Ishikawa (cell line): Measurements from ENCODE around the gene DCC.

ENCODE experiments used
- CEBPB ChIP-seq: IDR thresholded peaks from 2 replicates; pipeline ENCODE4 v1.6.1; 2012
- CREB1 ChIP-seq: IDR thresholded peaks from 2 replicates; pipeline ENCODE4 v1.6.1; 2012; ENCODE audit warnings: low read depth
- EGR1 ChIP-seq: IDR thresholded peaks from 2 replicates; pipeline ENCODE4 v1.6.1; 2012
- EP300 ChIP-seq: IDR thresholded peaks from 2 replicates; pipeline ENCODE4 v1.6.1; 2012; ENCODE audit warnings: borderline replicate concordance
- FOXM1 ChIP-seq: IDR thresholded peaks from 2 replicates; pipeline ENCODE4 v1.6.1; 2012; ENCODE audit warnings: low read depth, borderline replicate concordance
- NFIC ChIP-seq: IDR thresholded peaks from 2 replicates; pipeline ENCODE4 v1.6.1; 2012
- RAD21 ChIP-seq: IDR thresholded peaks from 2 replicates; pipeline ENCODE4 v1.6.1; 2012; ENCODE audit warnings: low read depth
- TAF1 ChIP-seq: IDR thresholded peaks from 2 replicates; pipeline ENCODE4 v1.6.1; 2012; ENCODE audit warnings: low read depth, mild to moderate bottlenecking
- TEAD4 ChIP-seq: IDR thresholded peaks from 2 replicates; pipeline ENCODE4 v1.6.1; 2012
- YY1 ChIP-seq: IDR thresholded peaks from 2 replicates; pipeline ENCODE4 v1.6.1; 2012; ENCODE audit warnings: low read depth
- ZBTB7A ChIP-seq: IDR thresholded peaks from 2 replicates; pipeline ENCODE4 v1.6.1; 2012; ENCODE audit warnings: low read depth
- TF ChIP-seq, protein P1 (sequence below): IDR thresholded peaks from 2 replicates; pipeline ENCODE4 v1.6.1; 2012
- TF ChIP-seq, protein P2 (sequence below): IDR thresholded peaks from 2 replicates; pipeline ENCODE4 v1.6.1; 2012
- TF ChIP-seq, protein P3 (sequence below): IDR thresholded peaks from 2 replicates; pipeline ENCODE4 v1.6.1; 2012; ENCODE audit warnings: low read depth, mild to moderate bottlenecking

The DCC gene

DNA sequence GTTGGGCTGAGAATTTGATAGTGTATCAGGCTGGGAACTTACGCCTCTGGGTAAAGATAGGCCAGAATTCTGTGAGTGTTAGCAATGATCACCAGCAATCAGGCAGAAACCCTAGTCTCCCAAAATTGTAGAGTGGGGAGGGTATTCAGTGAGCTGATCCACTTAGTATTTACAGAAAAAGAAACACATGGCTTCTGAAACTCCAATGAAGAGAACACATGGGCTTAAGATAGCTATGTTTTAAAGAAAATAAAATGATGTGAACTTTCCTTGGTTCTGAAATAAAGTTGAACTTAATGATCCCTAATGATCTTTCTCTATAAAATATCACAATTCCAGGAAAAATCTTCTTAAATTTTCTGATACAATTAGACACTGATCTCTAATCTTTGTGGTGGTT lies 472.8 kb downstream of the DCC start:
- no peak for TF ChIP-seq ZBTB7A
- TF ChIP-seq, protein P1, sequence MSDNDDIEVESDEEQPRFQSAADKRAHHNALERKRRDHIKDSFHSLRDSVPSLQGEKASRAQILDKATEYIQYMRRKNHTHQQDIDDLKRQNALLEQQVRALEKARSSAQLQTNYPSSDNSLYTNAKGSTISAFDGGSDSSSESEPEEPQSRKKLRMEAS: no peak
- TF ChIP-seq, protein P2, sequence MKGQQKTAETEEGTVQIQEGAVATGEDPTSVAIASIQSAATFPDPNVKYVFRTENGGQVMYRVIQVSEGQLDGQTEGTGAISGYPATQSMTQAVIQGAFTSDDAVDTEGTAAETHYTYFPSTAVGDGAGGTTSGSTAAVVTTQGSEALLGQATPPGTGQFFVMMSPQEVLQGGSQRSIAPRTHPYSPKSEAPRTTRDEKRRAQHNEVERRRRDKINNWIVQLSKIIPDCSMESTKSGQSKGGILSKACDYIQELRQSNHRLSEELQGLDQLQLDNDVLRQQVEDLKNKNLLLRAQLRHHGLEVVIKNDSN: no peak
- TF ChIP-seq TEAD4: no peak
- TF ChIP-seq NFIC: no peak
- TF ChIP-seq RAD21: no peak
- TF ChIP-seq EGR1: no peak
- no peak for TF ChIP-seq EP300
- TF ChIP-seq CEBPB: no peak
- TF ChIP-seq TAF1: no peak
- TF ChIP-seq, protein P3, sequence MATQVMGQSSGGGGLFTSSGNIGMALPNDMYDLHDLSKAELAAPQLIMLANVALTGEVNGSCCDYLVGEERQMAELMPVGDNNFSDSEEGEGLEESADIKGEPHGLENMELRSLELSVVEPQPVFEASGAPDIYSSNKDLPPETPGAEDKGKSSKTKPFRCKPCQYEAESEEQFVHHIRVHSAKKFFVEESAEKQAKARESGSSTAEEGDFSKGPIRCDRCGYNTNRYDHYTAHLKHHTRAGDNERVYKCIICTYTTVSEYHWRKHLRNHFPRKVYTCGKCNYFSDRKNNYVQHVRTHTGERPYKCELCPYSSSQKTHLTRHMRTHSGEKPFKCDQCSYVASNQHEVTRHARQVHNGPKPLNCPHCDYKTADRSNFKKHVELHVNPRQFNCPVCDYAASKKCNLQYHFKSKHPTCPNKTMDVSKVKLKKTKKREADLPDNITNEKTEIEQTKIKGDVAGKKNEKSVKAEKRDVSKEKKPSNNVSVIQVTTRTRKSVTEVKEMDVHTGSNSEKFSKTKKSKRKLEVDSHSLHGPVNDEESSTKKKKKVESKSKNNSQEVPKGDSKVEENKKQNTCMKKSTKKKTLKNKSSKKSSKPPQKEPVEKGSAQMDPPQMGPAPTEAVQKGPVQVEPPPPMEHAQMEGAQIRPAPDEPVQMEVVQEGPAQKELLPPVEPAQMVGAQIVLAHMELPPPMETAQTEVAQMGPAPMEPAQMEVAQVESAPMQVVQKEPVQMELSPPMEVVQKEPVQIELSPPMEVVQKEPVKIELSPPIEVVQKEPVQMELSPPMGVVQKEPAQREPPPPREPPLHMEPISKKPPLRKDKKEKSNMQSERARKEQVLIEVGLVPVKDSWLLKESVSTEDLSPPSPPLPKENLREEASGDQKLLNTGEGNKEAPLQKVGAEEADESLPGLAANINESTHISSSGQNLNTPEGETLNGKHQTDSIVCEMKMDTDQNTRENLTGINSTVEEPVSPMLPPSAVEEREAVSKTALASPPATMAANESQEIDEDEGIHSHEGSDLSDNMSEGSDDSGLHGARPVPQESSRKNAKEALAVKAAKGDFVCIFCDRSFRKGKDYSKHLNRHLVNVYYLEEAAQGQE: no peak

DNA sequence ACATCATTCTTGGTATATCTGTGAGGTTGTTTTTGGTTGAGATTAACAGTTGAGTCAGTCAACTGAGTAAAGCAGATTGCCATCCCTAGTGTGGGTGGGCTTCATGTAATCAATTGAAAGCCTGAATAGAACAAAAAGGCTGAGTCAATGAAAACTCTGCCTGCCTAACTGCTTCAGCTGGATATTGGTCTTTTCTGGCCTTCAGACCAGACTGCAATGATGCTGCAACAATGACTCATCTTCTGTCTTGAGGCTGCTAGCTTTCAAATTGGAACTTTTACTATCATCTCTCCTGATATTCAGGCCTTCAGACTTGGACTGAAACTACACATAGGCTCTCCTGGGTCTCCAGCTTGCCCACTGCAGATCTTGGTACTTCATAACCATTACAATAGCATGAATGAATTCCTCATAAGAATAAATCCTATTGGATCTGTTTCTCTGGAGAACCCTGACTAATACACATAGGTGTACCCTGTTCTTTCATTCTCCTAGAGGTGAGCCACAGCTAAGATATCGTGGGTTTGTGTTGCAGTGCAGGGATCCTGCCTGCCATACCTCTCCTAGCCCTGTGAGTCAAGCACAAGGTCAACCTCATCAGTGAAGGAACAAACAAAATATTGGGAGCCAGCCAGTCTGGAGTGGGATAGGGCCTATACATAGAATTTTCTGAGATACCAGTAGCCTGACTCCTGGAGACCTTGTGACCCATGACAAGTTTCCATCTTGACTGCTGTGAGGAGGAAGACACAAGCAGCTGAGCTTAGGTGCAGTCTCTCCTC lies 473.8 kb downstream of the DCC start:
- TF ChIP-seq CEBPB: no peak
- no peak for TF ChIP-seq ZBTB7A
- TF ChIP-seq, protein P2: no peak
- no peak for TF ChIP-seq YY1

DNA sequence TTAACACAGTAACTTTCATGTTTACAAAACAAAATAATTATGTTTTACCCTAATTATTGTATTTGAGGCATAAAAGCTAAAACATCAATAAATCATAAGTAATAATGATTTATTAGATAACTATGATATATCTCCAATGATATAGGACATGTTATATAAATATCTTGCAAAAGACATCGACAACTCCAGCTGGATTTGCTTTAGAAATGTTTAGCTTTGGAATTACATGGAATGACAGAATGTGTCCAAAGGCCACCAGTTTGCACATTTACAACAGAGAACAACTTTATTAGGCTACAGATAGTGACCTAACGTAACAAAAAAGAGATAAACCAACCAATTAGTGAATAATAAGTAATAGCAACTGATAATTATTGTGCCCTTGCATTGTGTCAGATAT lies 475.7 kb downstream of the DCC start:
- TF ChIP-seq, protein P2: no peak
- no peak for TF ChIP-seq NFIC
- no peak for TF ChIP-seq CEBPB
- TF ChIP-seq TEAD4: no peak
- no peak for TF ChIP-seq EP300
- TF ChIP-seq, protein P3: no peak
- TF ChIP-seq EGR1: no peak
- no peak for TF ChIP-seq ZBTB7A
- no peak for TF ChIP-seq RAD21
- no peak for TF ChIP-seq YY1
- TF ChIP-seq, protein P1: no peak
- TF ChIP-seq CREB1: no peak

DNA sequence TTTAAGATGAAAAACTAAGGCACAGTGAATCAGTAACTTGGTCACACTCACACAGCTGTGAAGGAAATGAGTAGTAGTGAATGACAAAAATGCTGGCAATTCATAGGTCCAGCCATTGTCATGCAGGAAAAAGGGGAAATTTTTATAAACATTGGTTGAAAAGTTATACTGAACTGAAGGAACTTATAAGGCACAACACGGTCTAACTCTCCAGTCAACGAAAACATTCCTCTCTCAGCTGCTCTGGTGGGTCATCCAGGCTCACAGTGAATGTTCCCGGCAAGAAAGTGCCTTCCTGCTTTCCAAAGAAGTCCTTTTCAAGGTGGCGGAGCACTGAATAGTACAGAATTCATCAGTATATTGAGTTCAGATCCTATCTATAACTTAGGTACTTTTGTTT lies 476.1 kb downstream of the DCC start:
- TF ChIP-seq TAF1 (no peak), FOXM1 (no peak), CREB1 (no peak), EGR1 (no peak), CEBPB (no peak), RAD21 (no peak)
- TF ChIP-seq, protein P1: no peak
- TF ChIP-seq, protein P2: no peak
- TF ChIP-seq, protein P3: no peak
